ENCODE results near the gene PCGF1.
"Not testable (repeated sequence)": the region's sequence is repeated elsewhere in the genome, so short reads cannot be mapped to it uniquely, and the experiment has no call there.

Gene PCGF1

DNA sequence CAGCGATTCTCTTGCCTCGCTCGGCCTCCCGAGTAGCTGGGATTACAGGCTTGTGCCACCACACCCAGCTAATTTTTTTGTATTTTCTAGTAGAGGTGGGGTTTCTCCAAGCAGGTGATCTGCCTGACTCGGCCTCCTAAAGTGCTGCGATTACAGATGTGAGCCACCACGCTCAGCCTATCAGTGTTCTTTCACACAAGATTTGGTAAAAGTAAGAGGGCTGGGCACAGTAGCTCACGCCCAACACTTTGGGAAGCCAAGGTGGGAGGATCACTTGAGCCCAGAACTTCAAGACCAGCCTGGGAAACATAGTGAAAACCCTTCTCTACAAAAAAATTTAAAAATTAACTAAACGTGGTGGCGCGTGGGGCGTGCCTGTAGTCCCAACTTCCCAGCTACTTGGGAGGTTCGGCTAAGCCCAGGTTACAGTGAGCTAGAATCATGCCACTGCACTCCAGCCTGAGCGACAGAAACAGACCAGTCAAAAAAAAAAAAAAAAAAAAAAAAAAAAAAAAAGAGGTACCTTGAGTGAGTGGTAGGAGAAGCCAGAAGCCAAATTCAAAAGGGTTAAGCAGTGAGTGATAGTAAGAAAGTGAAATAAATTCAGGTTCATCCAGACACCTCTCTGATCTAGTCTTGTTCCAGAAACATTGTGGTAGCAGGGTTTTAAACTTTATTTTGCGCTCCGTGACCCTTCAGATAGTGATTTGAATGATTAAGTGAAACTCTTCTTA lies 36.0 kb downstream of the PCGF1 start:
- DNase-seq, result no peak

DNA sequence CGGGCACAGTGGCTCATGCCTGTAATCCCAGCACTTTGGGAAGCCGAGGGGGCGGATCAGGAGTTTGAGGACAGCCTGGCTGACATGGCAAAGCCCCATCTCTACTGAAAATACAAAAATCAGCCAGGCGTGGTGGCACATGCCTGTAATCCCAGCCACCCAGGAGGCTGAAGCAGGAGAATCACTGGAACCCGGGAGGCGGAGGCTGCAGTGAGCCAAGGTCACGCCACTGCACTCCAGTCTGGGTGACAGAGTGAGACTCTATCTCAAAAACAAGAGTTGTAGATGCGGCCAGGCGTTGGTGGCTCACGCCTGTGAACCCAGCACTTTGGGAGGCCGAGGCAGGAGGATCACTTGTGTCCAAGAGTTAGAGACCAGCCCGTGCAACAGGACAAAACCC lies 36.8 kb downstream of the PCGF1 start:
- not testable (repeated sequence) for DNase-seq

DNA sequence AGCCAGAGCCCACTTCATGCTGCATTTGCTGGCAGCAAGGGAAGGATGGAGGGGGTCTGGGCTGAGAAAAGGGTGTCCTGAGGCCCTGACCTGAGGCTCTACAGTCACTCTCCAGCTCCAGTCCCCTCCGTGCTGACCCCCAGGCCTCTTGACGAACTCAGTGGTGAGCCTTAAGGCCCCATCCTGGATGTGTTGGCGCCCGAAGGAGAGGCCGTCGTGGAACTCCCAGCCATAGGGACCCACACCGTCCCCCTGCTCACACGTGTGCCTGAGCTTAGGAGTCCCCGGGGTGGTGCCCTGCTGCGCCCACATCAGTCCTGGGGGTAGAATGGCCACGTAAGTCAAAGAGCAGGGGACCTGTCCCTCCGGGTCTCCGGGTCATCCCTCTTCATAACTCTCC lies 43.1 kb downstream of the PCGF1 start:
- no peak for DNase-seq

DNA sequence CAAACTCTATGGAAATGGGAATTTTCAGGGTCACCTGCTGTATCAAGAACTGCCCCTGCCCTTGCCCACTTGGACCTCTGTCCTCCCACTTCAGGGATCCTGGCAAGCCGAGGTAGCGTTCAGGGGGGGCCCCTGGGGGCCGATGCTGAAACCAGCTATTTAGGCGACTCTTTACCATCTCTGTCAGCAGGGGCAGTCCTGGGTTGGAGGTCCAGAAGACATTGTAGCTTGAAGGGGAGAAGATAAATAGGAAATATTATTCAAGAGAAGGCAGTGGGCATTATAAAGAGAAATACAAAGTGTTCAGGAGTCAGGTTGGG lies 44.7 kb downstream of the PCGF1 start:
- DNase-seq, result no peak

- no peak for DNase-seq
These were observed 45.3 kb downstream of the PCGF1 start for GRCh38 chr2:74462054-74462785.

GRCh38 chr2:74461187-74462053 lies 46.1 kb downstream of the PCGF1 start:
- DNase-seq, result no peak

- not testable (repeated sequence) for DNase-seq
These were observed 47.3 kb downstream of the PCGF1 start for GRCh38 chr2:74460187-74460586.

DNA sequence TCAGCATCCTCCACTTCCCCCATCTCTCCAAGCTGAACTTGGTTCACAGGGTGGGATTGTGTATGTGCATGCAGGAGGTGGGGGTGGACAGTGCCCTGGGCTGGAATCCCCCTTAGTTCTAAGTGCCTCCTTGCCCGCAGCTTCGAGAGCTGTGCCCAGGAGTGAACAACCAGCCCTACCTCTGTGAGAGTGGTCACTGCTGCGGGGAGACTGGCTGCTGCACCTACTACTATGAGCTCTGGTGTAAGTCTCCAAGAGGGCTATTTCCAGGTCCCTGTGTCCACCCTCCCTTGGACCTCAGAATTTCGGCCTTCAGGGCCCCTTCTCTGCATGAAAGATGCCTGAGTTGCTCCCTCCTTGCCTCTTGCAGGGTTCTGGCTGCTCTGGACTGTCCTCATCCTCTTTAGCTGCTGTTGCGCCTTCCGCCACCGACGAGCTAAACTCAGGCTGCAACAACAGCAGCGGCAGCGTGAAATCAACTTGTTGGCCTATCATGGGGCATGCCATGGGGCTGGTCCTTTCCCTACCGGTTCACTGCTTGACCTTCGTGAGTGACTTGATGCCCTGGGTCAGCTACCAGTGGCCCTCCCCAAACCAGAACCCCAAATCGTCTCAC lies 47.9 kb downstream of the PCGF1 start:
- not testable (repeated sequence) for DNase-seq

DNA sequence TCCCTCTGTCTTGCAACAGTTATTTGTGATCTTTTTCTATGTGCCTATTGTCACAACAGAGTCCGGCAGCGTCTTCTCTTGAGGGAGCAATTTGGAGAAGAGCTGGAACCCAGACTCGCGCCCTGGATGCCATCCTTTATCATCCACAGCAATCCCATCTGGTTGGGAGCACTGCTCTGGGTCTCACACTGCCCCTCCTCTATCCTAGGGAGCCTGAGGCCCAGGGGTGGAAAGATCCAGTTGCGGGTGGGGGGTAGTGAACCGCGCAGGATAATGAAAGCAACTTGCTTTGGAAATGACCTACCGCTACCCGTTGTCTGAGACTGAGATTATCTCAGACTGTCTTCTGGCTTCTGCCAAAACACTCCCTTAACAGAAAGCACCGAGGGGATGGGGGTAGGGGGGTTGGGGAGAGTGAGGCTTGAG lies 48.5 kb downstream of the PCGF1 start:
- DNase-seq, result no peak

DNA sequence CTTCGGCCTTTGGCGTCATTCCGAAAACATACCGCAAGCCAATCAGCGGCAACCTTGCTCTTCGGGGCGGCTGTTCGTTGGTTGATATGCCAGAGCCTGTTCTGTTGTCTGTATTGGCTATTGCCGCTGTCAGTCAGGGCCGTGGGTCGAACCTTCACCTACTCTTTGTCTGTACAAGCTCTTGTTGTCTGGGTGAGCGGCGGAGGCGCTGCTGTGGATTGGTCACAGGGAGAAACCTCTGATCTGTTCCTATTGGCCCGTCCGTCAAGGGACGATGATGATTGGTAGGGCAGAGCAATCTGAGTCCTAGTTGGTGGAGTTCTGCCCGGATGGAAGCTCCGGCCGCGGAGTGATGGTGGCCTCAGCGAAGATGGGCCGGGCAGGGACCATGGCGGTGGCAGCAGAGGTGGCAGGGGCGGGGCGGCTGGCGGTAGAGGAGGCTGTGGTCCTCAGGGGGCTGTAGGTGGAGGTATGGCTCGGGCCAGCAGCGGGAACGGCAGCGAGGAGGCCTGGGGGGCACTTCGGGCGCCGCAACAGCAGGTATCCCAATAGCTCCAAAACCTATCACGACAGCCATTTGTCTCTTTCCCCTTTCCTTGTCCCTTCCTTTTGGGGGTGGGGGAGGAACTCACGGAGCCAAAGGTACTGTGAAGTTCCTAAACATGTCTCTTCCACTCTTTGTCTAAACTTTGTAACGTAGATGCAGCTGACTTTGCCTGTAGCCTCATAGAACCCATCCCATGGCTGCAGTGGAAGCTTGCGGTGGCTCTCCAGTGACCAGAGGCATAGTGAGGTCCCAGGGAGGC lies 49.2 kb downstream of the PCGF1 start, which contains the start of gene WBP1:
Gene WBP1, plus strand, starts transcription at position 307 of the 806 bp plus-strand sequence. Its CDS starts 165 bp downstream, at position 472.
- DNase-seq, result peak; percentile 97

- peak; percentile 85 for DNase-seq
These were observed 49.9 kb downstream of the PCGF1 start for GRCh38 chr2:74457549-74458131.

GRCh38 chr2:74457129-74457548 lies 50.4 kb downstream of the PCGF1 start:
- no peak for DNase-seq

Data from stimulated activated CD4-positive, alpha-beta T cell treated with anti-CD3 and anti-CD28 coated beads, Interleukin-4, amount 100 ng/mL, for 1 hour (primary cell).